Hepatocyte (in vitro differentiated cells): ENCODE measurements around the gene NEK10. TPM values are rescaled to one million over a fixed set of nuclear protein-coding genes. Genes with fewer than 3 reads are reported as not detected.

Experiments used
- DNase-seq: peaks from one replicate; pipeline ENCODE4 v3.0.0-alpha.2; 2016; ENCODE audit warnings: low spot score
- H2AFZ ChIP-seq: fragments of 200-600 bp; sonication (generic); 2 replicates; pipeline ENCODE4 v1.6.0; 2016; ENCODE audit warnings: antibody characterized with exemption, mild to moderate bottlenecking
- H3K27ac ChIP-seq: fragments of 200-600 bp; sonication (generic); 2 replicates; pipeline ENCODE4 v1.5.1; 2016; ENCODE audit warnings: mild to moderate bottlenecking
- H3K27me3 ChIP-seq: fragments of 200-600 bp; sonication (generic); 2 replicates; pipeline ENCODE4 v1.6.1; 2016
- H3K36me3 ChIP-seq: fragments of 200-600 bp; sonication (generic); replicated peaks from 2 replicates; pipeline ENCODE4 v1.5.1; 2016; ENCODE audit warnings: low read depth; ENCODE audit not compliant: insufficient read depth
- H3K4me1 ChIP-seq: fragments of 200-600 bp; sonication (generic); 2 replicates; pipeline ENCODE4 v1.5.1; 2016; ENCODE audit warnings: mild to moderate bottlenecking, moderate library complexity; ENCODE audit not compliant: insufficient read depth
- H3K4me2 ChIP-seq: fragments of 200-600 bp; sonication (generic); 2 replicates; pipeline ENCODE4 v1.6.0; 2016
- H3K4me3 ChIP-seq: fragments of 200-600 bp; sonication (generic); 2 replicates; pipeline ENCODE4 v1.5.1; 2016; ENCODE audit warnings: mild to moderate bottlenecking
- H3K79me2 ChIP-seq: fragments of 200-600 bp; sonication (generic); 2 replicates; pipeline ENCODE4 v1.6.0; 2017; ENCODE audit warnings: mild to moderate bottlenecking
- H3K9me2 ChIP-seq: fragments of 200-600 bp; sonication (generic); replicated peaks from 2 replicates; pipeline ENCODE4 v1.6.0; 2017; ENCODE audit warnings: mild to moderate bottlenecking; ENCODE audit not compliant: insufficient read depth
- H3K9me3 ChIP-seq: fragments of 200-600 bp; sonication (generic); 2 replicates; pipeline ENCODE4 v1.5.1; 2016; ENCODE audit warnings: low read depth, mild to moderate bottlenecking
- H4K20me1 ChIP-seq: fragments of 200-600 bp; sonication (generic); 2 replicates; pipeline ENCODE4 v1.6.0; 2016; ENCODE audit warnings: mild to moderate bottlenecking; ENCODE audit not compliant: insufficient read depth, poor library complexity, severe bottlenecking
- CTCF ChIP-seq: fragments of 200-600 bp; sonication (generic); IDR thresholded peaks from 2 replicates; pipeline ENCODE4 v1.5.1; 2016; ENCODE audit warnings: antibody characterized with exemption, mild to moderate bottlenecking; ENCODE audit not compliant: poor library complexity
- EZH2 ChIP-seq: fragments of 200-600 bp; sonication (generic); IDR thresholded peaks from 2 replicates; pipeline ENCODE4 v1.6.1; 2016; ENCODE audit warnings: antibody characterized with exemption, mild to moderate bottlenecking, borderline replicate concordance
- EZH2phosphoT487 ChIP-seq: fragments of 200-600 bp; sonication (generic); IDR thresholded peaks from one replicate; pipeline ENCODE4 v1.6.1; 2018; ENCODE audit warnings: antibody characterized with exemption, mild to moderate bottlenecking, low read depth, moderate library complexity; ENCODE audit not compliant: unreplicated experiment, severe bottlenecking
- WGBS: methylation state at CpG from one replicate; pipeline ENCODE4 v1.1.6; 2016; ENCODE audit warnings: low lambda C conversion rate; ENCODE audit errors: missing lambda C conversion rate; 5-methylcytosine and 5-hydroxymethylcytosine counted together
- polyA plus RNA-seq: library from polyadenylated mRNA; unstranded; fragments of >200 nt; fragmentation: Nextera tagmentation; extraction: Ambion mirVana; gene quantifications from 2 replicates; pipeline ENCODE4 v1.2.1, GENCODE V29; 2016
- total RNA-seq: library from RNA; depleted of rRNA; stranded (reverse); fragments of >200 nt; gene quantifications from 2 replicates; pipeline ENCODE4 v1.2.3, GENCODE V29; 2014

NEK10 gene
- total and polyA plus RNA-seq, 2 experiments from 2014 or later, result 0.13 to 2.0 TPM

DNA sequence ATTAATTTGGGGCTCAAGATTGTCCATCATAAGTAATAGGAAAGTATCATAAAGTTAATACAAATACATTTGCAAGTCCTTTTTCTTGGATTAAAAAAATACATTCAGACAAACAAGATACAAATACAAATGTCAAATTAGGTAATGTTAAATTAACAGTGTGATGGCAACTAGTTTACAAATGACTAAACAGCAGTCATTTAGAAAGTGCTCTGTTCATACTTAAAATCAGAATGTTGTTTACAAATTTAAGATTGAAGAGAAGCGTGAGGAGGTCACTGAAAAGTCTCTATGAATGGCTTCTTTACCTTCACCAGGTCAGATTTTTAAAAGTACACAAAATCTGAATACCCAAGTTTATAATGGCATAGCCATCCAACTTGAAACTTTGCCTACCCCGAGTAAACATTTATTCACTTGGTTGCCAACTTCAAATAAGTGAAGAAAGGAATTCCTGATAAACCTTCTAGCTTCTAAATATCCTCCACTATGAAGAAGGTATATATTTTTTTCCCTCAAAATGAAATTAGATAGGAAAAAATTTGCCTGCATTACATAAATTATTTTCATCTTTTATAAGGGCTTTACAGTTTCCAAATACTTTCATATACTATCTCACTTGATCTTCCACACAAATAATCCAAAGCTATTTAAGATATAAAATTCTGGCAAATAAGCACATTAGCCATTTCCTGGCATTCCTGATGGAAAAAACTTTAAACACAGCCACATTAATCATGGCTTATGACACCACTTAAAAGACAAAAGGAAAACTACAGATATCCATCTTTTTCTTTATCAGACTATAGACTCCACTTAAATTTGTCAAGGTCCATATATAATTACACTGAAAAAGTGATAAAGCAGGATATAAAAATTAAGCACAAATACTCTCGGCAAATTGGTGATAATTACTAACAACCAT lies 11.5 kb upstream of the NEK10 start:
- Histone ChIP-seq H3K36me3 (no peaks in the 10 kb centered on the region), H3K27me3 (no peaks in the 10 kb centered on the region), H3K9me2 (no peaks in the 10 kb centered on the region), H3K79me2 (no peaks in the 10 kb centered on the region), H3K4me2 (no peak overlapping the region), H3K27ac (no peak overlapping the region), H3K4me3 (no peak overlapping the region), H3K4me1 (no peaks in the 10 kb centered on the region), H2AFZ (no peak overlapping the region), H4K20me1 (no peaks in the 10 kb centered on the region), H3K9me3 (no peaks in the 10 kb centered on the region)
- DNase-seq, result no peak
- TF ChIP-seq EZH2phosphoT487, result no peak
- TF ChIP-seq CTCF, result no peak
- WGBS, result 92% methylated on average over 3 of the region's 3 CpGs

- no peak overlapping the region for H2AFZ ChIP-seq
- no peak for DNase-seq
- H3K4me3 ChIP-seq, result no peak overlapping the region
- H3K27ac ChIP-seq, result no peak overlapping the region
- H3K9me2 ChIP-seq, result no peaks in the 10 kb centered on the region
- H3K36me3 ChIP-seq, result no peaks in the 10 kb centered on the region
- H3K79me2 ChIP-seq, result no peaks in the 10 kb centered on the region
- H3K9me3 ChIP-seq, result no peaks in the 10 kb centered on the region
- no peak overlapping the region for H3K4me2 ChIP-seq
- H3K4me1 ChIP-seq, result no peaks in the 10 kb centered on the region
- no peaks in the 10 kb centered on the region for H4K20me1 ChIP-seq
- TF ChIP-seq EZH2phosphoT487, result no peak
- TF ChIP-seq CTCF, result no peak
- no peak for TF ChIP-seq EZH2
- no peaks in the 10 kb centered on the region for H3K27me3 ChIP-seq
These were observed 9.1 kb upstream of the NEK10 start for GRCh38 chr3:27378331-27378730.

DNA sequence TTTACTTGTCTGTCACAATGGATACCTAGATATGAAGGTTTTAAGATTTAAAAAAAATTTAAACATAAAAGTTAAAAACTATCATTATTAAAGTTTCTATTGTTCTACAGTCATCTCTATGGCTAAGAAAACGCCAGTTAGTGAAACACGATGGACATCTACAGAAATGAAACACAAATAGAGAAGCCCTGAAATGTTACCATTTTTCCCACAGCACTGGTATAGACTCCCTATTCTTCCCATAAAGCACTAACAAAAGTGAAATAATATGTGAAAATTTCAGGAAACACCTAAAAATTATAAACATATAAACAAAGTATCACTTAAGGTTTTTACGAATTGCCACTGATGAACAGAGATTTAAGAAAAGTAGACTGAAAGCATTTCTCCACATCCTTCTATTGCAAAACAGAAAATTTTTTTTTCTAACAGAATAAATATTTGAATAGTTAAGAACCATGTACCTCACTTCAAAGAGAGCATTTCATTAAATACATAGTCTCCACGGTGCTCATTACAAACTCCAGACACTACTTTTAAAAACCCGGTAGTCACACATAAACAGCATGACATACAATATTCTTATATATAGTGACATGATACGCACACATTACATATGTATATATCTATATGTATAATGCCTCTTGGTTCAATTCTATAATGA lies 7.1 kb upstream of the NEK10 start:
- no peak overlapping the region for H3K27ac ChIP-seq
- no peak for DNase-seq
- no peak overlapping the region for H3K4me2 ChIP-seq
- H2AFZ ChIP-seq, result no peak overlapping the region
- 78% methylated on average over 6 of the region's 6 CpGs for WGBS
- no peaks in the 10 kb centered on the region for H3K4me1 ChIP-seq
- TF ChIP-seq EZH2phosphoT487, result no peak
- TF ChIP-seq CTCF, result no peak
- TF ChIP-seq EZH2, result no peak
- no peaks in the 10 kb centered on the region for H3K36me3 ChIP-seq
- H3K9me3 ChIP-seq, result no peaks in the 10 kb centered on the region
- no peaks in the 10 kb centered on the region for H3K27me3 ChIP-seq
- H4K20me1 ChIP-seq, result no peaks in the 10 kb centered on the region
- H3K79me2 ChIP-seq, result no peaks in the 10 kb centered on the region
- H3K4me3 ChIP-seq, result no peak overlapping the region
- H3K9me2 ChIP-seq, result no peaks in the 10 kb centered on the region
